HL-60 (cell line): ENCODE data around the gene GPR162.

Experiments
- CTCF ChIP-seq: IDR thresholded peaks from one replicate; pipeline ENCODE4 v1.5.1; 2011; ENCODE audit warnings: low read length, control low read depth, inconsistent platforms; ENCODE audit not compliant: insufficient read depth
- GABPA ChIP-seq: IDR thresholded peaks from 2 replicates; pipeline ENCODE4 v1.6.1; 2012; ENCODE audit warnings: low read depth
- POLR2AphosphoS5 ChIP-seq: IDR thresholded peaks from 2 replicates; pipeline ENCODE4 v1.6.1; 2012; ENCODE audit warnings: low read depth
- TF ChIP-seq, protein P1 (sequence below): IDR thresholded peaks from 2 replicates; pipeline ENCODE4 v1.6.1; 2012; ENCODE audit warnings: low read depth; ENCODE audit not compliant: insufficient replicate concordance

- TF ChIP-seq CTCF (no peak), POLR2AphosphoS5 (peak; percentile 53; the same call in 1 of the 2 replicates), GABPA (no peak)
- TF ChIP-seq, protein P1, sequence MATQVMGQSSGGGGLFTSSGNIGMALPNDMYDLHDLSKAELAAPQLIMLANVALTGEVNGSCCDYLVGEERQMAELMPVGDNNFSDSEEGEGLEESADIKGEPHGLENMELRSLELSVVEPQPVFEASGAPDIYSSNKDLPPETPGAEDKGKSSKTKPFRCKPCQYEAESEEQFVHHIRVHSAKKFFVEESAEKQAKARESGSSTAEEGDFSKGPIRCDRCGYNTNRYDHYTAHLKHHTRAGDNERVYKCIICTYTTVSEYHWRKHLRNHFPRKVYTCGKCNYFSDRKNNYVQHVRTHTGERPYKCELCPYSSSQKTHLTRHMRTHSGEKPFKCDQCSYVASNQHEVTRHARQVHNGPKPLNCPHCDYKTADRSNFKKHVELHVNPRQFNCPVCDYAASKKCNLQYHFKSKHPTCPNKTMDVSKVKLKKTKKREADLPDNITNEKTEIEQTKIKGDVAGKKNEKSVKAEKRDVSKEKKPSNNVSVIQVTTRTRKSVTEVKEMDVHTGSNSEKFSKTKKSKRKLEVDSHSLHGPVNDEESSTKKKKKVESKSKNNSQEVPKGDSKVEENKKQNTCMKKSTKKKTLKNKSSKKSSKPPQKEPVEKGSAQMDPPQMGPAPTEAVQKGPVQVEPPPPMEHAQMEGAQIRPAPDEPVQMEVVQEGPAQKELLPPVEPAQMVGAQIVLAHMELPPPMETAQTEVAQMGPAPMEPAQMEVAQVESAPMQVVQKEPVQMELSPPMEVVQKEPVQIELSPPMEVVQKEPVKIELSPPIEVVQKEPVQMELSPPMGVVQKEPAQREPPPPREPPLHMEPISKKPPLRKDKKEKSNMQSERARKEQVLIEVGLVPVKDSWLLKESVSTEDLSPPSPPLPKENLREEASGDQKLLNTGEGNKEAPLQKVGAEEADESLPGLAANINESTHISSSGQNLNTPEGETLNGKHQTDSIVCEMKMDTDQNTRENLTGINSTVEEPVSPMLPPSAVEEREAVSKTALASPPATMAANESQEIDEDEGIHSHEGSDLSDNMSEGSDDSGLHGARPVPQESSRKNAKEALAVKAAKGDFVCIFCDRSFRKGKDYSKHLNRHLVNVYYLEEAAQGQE: peak; percentile 50
Measured at GRCh38 chr12:6790496-6791150, 31.0 kb upstream of the GPR162 start.
